Measurements from ENCODE around the gene RAMP1.
"Not testable (repeated sequence)": the region's sequence is repeated elsewhere in the genome, so short reads cannot be mapped to it uniquely, and the experiment has no call there.

Gene RAMP1

DNA sequence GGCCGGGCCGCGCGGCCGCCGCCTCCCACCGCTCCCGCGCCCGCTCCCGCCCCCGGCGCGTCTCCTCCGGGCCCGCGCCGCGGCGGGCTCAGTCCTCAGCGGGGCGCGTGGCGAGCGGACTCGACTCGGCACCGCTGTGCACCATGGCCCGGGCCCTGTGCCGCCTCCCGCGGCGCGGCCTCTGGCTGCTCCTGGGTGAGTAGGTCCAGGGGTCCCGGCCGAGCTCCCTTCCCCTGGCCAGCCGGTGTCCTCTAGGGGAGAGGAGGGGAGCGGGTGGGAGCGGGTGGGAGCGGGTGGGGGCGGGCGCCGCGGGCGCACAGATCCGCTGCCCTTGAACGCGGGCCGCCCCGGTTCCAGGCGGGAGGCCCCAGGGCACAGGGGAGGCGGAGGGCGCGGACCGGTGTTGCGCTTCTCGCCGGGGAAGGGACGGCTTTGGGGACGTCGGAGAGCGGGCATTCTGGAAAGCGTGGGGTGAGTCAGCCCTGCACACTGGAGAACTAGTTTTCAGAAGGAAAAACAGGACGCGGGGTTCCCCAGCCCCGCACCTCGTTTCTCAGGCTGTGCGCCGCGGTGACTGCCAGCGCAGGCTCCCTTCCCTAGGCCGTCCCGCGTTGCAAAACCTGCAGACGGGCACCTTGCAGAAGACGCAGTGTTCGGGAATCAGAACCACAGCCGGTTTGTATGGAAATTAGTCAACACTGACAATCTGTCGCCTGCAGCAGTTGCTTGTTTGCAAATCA, at the start of gene RAMP1:
TSS of gene RAMP1 (plus strand) at position 91 of the 740 bp plus-strand sequence. CDS start at position 144, 53 bp downstream.
- peak within 1 kb of the TSS; percentile 39 for H3K4me3 ChIP-seq (ENCODE audit: low read depth, low read length)

DNA sequence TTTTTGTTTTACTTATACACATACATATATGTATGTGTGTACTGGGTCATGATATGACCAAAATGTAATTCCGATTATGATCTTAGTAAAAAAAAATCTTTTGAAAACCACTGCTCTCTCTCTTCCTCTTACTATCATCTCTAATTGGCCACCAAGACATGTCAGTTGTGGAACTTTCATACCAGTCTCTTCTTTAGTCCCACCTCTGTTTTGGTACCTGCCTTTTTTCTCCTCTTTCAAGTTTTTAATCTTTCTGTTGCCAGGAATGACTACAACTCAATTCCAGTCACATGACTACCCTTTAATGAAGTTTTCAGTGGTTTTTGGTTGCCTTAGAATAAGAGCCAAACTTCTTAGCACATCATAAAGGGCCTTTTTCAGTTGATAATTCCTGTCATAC, 43.8 kb upstream of the RAMP1 start:
- H3K4me3 ChIP-seq (ENCODE audit: low read depth, low read length) = no peak overlapping the region

DNA sequence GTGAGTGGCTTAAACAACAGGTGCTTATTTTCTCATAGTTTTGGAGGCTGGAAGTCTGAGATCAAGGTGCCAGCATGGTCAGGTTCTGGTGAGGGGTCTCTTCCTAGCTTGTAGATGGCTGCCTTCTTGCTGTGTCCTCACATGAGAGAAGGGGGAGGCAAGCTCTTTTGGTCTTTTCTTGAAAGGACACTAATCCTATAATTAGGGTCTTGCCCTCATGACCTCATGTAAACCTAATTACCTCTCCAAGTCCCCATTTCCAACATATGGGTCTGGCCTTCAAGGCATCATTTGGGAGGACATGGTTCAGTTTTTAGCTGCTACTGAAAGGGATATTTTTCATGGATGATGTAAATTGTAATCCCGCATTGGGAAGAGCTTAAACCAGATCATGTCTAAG, 42.9 kb upstream of the RAMP1 start:
- no peak overlapping the region for H3K4me3 ChIP-seq (ENCODE audit: low read depth, low read length)

DNA sequence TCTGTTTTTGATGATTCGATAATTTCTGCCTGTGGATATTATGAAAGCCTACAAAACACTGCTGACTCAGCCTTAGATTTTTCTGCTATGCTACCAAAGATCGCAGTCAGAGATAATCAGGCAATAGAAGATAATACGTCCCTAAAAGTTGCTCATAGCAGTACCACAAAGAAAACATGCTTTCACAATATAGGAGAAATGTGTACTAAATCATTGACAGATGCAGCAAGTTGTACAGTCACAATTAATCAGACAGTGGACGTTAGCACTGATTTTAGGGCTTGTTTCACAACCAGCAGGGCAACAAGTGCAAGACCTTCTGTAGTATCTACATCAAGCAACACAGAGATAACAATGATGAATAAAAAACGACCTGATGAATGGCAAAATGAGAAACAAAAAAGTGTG, 41.4 kb upstream of the RAMP1 start:
- H3K4me3 ChIP-seq (ENCODE audit: low read depth, low read length) = no peak overlapping the region

DNA sequence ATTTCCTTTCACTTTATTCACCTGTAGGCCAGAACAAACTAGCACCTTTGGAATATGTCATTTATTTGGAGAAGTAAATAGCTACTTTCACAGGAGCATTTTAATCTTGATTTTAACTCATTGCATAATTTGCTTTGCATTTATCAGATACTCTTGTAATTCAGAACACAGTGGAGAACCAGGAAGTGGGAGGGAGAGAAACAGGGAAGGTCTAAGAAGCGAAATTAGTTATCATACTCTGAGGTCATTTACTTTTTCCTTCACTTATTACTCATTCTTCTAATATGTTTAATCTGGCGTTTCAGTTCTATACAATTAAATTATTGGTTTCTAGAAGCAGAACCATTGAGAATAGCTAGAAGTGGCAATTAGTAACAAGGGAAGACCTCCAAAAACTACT, 40.2 kb upstream of the RAMP1 start:
- no peak overlapping the region for H3K4me3 ChIP-seq (ENCODE audit: low read depth, low read length)

DNA sequence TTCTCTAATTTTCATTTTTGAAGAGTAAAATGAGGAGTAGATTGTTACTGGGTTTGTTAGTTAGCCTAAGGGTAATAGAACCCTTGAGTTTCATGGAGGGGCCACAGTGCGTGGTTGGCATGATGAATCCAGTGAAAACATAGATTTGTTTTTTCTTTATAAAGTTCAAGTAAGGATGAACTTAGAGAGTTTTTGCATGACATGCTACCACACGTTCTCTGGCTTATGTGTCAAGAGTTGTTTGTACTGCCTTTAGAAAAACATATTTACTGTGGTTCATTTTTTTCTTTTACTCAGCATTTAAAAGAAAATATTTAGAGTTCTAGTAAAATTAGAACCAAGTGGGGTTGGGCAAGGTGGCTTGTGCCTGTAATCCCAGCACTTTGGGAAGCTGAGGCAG, 39.0 kb upstream of the RAMP1 start:
- H3K4me3 ChIP-seq (ENCODE audit: low read depth, low read length) = no peak overlapping the region

DNA sequence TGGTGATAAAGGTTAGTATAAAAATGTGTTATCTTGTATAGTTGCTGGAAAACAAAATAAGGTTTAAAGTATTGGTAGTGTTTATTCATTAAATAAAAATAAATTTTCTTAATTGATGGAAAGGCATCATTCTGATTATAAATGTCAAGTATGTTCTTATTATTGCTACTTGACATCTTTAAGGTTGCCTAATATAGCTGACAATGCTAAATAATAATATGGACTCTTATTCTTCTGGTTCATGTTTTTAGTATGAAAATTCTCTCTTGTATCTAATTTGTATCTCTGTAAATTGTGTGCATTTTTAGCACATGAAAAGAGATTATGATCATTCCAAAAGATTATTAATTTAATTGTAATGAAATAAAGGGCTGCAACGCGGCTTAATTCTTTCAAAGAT, 35.9 kb upstream of the RAMP1 start:
- no peak overlapping the region for H3K4me3 ChIP-seq (ENCODE audit: low read depth, low read length)

DNA sequence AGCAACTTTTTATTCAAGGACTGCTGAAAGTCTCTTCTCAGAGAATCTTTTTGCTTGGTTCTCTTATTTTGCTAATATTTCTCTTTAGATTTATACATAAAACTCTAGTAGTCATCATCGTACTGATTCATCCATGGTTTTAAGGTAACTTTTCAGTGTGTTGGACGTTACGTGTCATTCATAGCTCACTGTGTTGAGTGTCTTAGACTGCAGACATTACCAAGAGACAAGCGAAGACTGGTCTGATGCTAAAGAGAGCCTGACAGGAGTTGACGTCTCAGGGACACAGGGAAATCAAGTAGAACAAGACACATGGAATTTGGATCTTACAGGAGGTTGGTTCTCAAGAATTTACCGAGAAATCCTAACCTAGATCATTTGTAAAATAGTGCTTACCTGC, 35.3 kb upstream of the RAMP1 start:
- H3K4me3 ChIP-seq (ENCODE audit: low read depth, low read length) = no peak overlapping the region

DNA sequence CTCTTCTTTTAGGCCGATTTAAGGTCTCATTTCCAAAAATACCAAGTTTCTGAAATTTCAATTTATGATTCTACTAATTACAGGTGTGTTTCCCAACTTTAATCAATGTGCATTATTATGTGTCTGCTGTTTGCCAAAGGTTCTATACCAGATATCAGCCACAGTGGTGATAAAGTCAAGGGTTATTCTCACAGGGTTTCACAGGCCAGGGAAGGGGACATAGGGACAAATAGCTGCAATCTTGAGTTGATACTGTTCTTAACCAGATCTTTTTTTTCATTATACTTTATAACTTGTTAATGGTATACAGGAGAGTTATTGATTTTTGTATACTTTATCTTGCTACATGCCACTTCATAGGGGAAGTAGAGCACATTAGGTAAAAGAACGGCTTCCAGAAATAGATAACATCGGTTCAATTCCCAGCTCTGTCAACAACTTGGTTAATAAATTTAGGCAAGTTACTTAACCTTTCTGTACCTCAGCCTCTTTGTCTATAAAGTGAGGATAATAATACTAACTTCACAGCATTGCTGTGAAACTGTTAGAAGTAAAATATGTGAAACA, 31.9 kb upstream of the RAMP1 start:
- no peak overlapping the region for H3K4me3 ChIP-seq (ENCODE audit: low read depth, low read length)

DNA sequence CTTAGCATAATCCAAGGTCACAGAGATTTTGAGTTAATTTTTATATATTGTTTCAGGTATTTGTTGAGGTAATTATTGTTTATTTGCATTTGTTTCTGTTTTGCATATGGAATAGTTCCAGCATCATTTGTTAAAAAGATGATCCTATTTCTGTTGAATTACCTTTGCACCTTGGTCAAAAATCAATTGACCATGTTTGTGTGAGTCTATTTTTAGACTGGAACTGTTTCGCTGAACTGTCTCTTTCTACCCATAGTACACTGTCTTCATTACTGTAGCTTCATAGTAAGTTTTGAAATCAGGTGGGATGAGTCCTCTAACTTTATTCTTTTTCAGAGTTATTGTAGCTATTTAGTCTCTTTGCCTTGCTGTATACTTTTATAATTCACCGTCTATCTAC, 28.9 kb upstream of the RAMP1 start:
- no peak overlapping the region for H3K4me3 ChIP-seq (ENCODE audit: low read depth, low read length)

DNA sequence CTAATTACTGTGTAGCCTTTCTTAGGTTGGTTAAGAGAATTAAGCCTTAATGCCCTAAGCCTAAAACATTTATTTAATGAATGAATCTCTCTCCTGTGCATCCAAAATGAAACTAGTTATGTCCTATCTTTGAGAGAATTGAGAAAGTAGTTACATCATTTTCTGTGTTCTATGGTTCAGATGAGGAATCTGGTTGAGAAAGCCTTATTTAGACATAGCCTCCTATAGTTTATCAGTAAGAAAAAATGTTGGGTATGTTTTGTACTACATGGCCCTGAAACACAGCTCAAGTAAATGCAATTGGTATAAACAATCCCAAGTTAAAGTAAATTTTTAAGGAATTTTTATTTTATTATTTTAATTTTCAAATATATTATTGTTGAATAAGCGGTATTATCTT, 25.9 kb upstream of the RAMP1 start:
- H3K4me3 ChIP-seq (ENCODE audit: low read depth, low read length) = no peak overlapping the region

DNA sequence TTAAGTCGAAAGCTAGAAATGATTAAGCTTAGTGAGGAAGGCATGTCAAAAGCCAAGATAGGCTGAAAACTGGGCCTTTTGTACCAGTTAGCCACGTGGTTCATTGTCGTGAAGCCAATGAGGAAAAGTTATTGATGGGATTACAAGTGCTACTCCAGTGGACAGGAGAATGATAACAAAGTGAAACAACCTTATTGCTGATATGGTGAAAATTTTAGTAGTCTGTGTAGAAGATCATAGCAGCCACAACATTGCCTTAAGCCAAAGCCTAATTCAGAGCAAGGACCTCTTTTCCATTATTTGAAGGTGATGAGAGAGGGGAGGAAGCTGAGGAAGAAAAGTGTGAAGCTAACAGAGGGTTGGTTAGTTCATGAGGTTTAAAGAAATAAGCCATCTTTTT, 24.1 kb upstream of the RAMP1 start:
- H3K4me3 ChIP-seq (ENCODE audit: low read depth, low read length) = no peak overlapping the region

DNA sequence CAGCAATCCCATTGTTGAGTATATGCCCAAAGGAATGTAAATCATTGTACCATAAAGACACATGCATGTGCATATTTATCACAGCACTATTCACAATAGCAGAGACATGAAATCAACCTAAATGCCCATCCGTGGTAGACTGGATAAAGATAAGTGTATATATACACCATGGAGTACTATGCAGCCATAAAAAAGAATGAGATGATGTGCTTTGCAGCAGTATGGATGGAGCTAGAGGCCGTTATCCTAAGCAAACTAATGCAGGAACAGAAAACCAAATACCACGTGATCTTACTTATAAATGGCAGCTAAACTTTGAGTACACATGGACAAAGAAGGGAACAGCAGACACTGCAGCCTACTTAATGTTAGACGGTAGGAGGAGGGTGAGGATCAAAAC, 18.4 kb upstream of the RAMP1 start:
- H3K4me3 ChIP-seq (ENCODE audit: low read depth, low read length) = no peak overlapping the region

DNA sequence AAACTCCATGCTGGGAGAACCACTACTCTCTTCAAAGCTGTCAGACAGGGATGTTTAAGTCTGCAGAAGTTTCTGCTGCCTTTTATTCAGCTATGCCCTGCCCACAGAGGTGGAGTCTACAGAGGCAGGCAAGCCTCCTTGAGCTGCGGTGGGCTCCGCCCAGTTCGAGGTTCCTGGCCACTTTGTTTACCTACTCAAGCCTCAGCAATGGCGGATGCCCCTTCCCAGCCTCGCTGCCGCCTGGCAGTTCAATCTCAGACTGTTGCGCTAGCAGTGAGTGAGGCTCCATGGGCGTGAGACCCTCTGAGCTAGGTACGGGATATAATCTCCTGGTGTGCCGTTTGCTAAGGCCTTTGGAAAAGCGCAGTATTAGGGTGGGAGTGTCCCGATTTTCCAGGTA, 10.5 kb upstream of the RAMP1 start:
- H3K4me3 ChIP-seq (ENCODE audit: low read depth, low read length) = not testable (repeated sequence)

DNA sequence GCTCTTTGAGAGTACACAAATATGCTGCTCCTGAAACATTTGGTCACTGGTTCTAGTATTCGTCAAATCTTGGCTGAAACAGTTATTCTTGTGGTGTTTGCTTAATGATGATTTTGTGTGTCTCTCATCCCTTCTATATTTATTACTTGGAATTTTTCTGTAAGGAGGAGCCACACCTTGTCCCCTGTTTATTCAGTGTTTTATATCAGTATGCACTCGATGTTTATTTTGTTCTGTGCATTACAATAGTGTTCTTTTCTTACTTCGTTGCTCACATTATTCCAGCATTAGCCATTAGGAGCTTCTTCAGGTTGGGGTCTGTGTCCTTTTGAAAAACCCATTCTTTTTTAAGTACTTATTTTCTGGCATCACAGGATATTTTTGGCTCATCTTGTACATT, 5.1 kb upstream of the RAMP1 start:
- no peak overlapping the region for H3K4me3 ChIP-seq (ENCODE audit: low read depth, low read length)

DNA sequence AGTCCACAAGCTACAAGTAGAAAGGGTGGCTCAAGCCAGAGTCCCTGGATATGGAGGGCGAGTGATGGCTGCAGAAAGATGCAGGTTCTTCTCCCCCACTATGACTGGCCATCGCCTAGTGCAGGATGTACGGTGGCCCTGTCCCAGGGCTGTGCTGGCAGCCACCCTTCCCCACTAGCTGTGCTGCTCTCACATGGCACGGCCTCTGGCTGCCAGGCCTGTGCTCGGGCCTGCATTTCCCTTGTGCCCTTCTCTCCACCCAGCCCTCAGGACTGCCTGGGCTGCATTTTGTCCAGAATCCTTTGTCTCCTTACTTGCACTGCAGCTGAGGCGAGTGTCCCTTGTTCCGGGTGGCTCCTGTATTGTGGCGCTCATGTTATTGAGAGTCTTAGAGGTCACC, 1.6 kb upstream of the RAMP1 start:
- no peak overlapping the region for H3K4me3 ChIP-seq (ENCODE audit: low read depth, low read length)

DNA sequence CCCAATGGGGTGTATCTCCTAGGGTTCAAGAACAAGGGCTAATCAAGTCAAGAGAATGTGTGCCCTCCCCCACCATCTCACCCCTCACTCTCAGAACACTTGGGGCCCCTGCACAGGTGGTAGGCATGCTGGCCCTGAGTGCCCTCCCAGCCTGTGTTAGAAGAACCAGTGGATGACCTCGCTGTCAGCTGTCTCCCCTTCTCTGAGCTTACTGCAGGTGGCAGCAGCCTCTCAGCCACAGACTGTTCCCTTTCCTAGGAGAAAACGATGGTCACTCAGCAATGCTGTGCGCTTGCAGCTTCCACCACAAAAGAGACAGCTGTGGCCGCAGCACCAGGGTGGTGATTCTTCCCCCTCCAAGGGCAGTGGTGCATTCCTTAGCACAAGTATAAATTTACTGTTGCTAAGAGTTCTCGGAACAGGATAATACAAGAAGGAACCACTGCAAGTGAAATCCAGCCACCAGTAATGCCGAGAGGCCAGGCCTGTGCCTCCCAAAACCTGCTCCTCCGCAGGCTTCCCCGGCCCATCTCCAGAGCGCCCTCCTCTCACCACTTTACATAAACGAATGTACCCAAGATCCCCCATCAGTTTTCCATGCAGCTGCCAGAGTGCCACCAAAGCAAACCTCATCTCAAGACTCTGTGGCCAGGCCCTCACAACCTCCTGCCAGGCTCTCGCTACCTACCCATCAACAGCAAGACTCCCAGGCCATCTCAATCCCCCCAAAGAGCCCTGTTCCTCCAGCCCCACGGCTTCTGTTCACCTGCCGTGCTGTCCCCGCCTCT, 935 bp upstream of the RAMP1 start:
- H3K4me3 ChIP-seq (ENCODE audit: low read depth, low read length) = no peak overlapping the region

DNA sequence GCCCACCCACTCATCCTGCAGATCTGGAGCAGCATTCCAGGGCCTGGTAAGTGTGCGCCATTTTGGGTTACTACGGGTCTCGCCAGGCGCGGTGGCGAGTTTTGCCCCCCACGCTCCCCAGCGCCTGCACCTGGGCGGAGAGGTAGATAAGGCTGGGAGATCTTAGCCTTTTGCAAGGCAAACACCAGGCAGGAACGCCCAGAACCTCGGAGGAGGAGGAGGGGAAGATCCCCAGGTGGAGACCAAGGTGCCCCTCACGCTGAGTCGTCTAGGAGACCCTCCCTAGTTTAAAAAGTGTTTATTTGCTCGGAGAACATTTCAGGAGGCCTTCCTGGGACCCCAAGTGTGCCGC, 365 bp upstream of the RAMP1 start:
- H3K4me3 ChIP-seq (ENCODE audit: low read depth, low read length) = peak overlapping the region; percentile 20

DNA sequence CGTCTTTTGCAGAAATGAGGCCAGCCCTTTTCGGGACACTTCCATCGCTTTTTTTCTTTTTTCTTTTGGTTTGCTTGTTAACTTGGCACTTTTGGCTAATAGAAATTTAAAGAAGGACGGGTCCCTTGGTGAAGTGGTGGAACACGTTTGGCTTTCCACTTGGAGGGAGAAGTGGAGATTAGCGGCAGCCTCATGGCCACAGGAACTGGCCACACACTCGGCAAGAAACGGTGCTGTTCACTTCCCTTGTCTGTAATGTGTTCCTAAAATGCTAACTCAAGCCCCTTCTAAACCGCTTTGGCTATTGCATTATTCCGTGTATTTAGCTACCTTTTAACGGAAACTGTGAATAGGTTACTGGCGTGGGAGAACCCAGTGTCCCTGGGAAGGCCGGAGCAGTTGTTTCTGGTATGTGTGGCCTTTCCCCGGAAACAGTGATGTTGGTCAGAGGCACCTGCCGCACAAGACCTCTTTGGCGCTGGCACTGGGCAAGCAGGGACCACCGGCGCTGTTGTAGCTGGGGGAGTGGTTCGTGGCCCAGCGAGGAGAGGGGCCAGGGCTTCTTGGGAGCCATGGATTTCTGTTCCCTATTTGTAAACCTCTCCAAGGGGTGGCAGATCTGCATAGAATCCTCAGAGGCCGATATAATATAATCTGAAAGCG, 981 bp downstream of the RAMP1 start:
- peak overlapping the region; percentile 39 for H3K4me3 ChIP-seq (ENCODE audit: low read depth, low read length)

DNA sequence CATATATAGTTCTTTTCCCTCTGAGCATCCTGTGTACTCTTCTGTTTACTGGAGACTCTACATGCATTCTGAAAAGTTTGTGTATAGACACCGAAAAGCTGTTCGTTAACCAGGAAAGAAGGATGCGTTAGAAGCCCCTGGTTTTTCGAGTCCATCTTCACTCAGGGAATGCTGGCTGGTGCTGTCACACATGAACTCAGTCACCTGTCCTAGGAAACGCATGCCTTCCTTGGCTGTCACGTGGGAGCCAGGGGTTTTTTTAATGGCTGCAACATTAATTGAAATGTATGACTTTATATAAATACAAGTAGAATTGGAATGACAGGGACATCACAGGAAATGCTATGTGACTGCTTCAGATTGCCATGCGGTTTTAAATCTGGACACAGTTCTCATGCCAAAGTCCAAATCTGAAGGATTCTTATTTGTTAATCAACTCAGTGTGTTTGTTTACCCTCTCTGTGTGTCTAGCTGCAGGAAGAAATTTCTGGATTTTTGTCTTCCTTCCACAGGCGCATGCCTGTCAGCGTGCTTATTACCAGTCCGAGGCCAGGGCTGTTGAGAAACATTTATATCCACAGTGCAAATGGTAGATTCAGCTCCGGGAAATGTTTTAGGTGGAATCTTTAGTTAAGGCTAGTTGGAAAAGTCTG, 2.6 kb downstream of the RAMP1 start:
- no peak overlapping the region for H3K4me3 ChIP-seq (ENCODE audit: low read depth, low read length)

DNA sequence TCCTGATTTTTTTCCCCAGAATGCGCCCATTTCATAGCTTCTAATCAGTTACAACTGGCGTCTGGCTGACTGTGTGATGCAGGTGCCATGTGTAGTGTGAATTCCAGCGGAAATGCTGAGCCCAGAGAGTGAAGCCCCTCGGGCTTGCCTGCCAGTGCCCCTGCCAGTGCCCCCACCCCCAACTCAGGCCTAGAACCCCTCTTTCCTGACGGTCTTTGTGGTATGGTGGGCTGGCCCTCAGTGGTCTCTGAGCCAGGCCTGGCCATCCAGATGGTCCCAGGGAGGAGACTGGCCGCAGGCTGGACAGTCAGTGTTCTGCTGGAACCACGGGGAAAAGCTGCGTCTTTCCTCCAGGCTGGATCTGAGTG, 3.1 kb downstream of the RAMP1 start:
- H3K4me3 ChIP-seq (ENCODE audit: low read depth, low read length) = no peak overlapping the region

Measured in iPS-11a (cell line).